Parathyroid adenoma (tissue), 2 donors: ENCODE results near the gene TPSD1.
"Not testable (repeated sequence)": the region's sequence is repeated elsewhere in the genome, so short reads cannot be mapped to it uniquely, and the experiment has no call there.

Experiments used
- H2AFZ ChIP-seq: fragments of 300-600 bp; sonication (generic); one replicate; pipeline ENCODE4 v1.7.0; 2017; ENCODE audit warnings: antibody characterized with exemption, mild to moderate bottlenecking
- H3K27ac ChIP-seq: fragments of 300-600 bp; sonication (generic); one replicate; pipeline ENCODE4 v1.7.0; 2017
- H3K27me3 ChIP-seq: fragments of 300-600 bp; sonication (generic); one replicate; pipeline ENCODE4 v1.7.0; 2017; ENCODE audit warnings: low read length; ENCODE audit not compliant: control insufficient read depth, insufficient read depth
- H3K36me3 ChIP-seq: fragments of 300-600 bp; sonication (generic); one replicate; pipeline ENCODE4 v1.7.0; 2017; ENCODE audit warnings: low read length; ENCODE audit not compliant: control insufficient read depth, insufficient read depth
- H3K4me1 ChIP-seq: fragments of 300-600 bp; sonication (generic); one replicate; pipeline ENCODE4 v1.7.0; 2017; ENCODE audit warnings: control low read depth
- H3K4me2 ChIP-seq: fragments of 300-600 bp; sonication (generic); one replicate; pipeline ENCODE4 v1.7.0; 2017; ENCODE audit warnings: low read length
- H3K4me3 ChIP-seq: fragments of 300-600 bp; sonication (generic); one replicate; pipeline ENCODE4 v1.7.0; 2017; ENCODE audit warnings: low read depth, low read length
- H3K79me2 ChIP-seq: fragments of 300-600 bp; sonication (generic); one replicate; pipeline ENCODE4 v1.7.0; 2017; ENCODE audit warnings: control low read depth
- H3K9ac ChIP-seq: fragments of 300-600 bp; sonication (generic); one replicate; pipeline ENCODE4 v1.7.0; 2017; ENCODE audit warnings: mild to moderate bottlenecking
- H3K9me3 ChIP-seq: fragments of 300-600 bp; sonication (generic); one replicate; pipeline ENCODE4 v1.7.0; 2017; ENCODE audit warnings: low read length; ENCODE audit not compliant: control insufficient read depth
- CTCF ChIP-seq: fragments of 300-600 bp; sonication (generic); IDR thresholded peaks from one replicate; pipeline ENCODE4 v1.7.0; 2017; ENCODE audit warnings: antibody characterized with exemption, mild to moderate bottlenecking
- donor health status: primary hyperparathyroidism.

The TPSD1 gene

DNA sequence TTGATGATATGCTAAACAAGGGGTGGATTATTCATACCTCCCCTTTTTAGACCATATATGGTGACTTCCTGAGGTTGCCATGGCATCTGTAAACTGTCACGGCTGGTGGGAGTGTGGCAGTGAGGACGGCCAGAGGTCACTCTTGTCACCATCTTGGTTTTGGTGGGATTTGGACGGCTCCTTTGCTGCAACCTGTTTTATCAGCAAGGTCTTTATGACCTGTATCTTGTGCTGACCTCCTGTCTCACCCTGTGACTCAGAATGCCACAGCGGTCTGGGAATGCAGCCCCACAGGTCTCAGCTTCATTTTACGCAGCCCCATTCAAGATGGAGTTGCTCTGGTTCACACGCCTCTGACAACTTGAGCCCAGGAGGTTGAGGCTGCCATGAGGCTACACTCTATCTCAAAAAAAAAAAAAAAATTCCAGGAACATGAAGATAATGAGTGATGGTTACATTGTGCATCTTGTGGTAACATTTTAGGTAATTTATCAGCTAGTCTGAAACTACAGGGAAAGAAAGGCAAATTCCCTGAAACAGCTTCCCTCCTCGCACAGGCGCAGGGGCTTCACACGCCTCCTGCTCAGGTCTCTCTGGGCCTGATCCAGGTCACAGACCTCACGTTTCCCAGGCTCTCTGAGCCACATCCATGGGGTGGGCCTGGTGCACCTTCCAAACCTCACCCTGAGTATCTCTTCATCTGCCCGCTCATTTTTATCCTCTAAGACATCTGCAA is 38.2 kb downstream of the TPSD1 start:
- Histone ChIP-seq H3K9ac (no peak overlapping the region), H3K27me3 (no peaks in the 10 kb centered on the region), H2AFZ (no peak overlapping the region), H3K4me2 (no peak overlapping the region), H3K9me3 (no peaks in the 10 kb centered on the region), H3K27ac (no peak overlapping the region), H3K36me3 (no peaks in the 10 kb centered on the region), H3K79me2 (no peaks in the 10 kb centered on the region), H3K4me1 (peaks cover 22% of the 10 kb centered on the region), H3K4me3 (no peak overlapping the region)
- TF ChIP-seq CTCF: no peak

- Histone ChIP-seq H3K4me3 (no peak overlapping the region), H3K27me3 (no peaks in the 10 kb centered on the region), H3K36me3 (no peaks in the 10 kb centered on the region), H3K4me1 (peaks cover 26% of the 10 kb centered on the region), H2AFZ (no peak overlapping the region), H3K9me3 (no peaks in the 10 kb centered on the region), H3K27ac (no peak overlapping the region), H3K4me2 (no peak overlapping the region), H3K9ac (no peak overlapping the region), H3K79me2 (no peaks in the 10 kb centered on the region)
- no peak for TF ChIP-seq CTCF
Measured at GRCh38 chr16:1295465-1295864, 39.6 kb downstream of the TPSD1 start.

DNA sequence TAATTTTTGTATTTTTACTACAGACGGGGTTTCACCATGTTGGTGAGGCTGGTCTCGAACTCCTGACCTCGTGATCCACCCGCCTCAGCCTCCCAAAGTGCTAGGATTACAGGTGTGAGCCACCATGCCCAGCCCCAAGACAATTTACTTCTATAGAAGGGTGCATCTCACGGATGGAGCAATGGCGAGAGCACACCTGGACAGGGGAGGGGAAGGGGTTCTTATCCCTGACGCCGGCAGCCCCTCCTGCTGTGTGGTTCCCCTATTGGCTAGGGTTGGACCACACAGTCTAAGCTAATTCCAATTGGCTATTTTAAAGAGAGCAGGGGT is 40.8 kb downstream of the TPSD1 start:
- Histone ChIP-seq H3K4me3 (peak overlapping the region; percentile 36), H3K27ac (peak overlapping the region; percentile 95), H2AFZ (peak overlapping the region; percentile 62), H3K4me2 (peak overlapping the region; percentile 50), H3K4me1 (peaks cover 26% of the 10 kb centered on the region)
- H3K27me3 ChIP-seq, H3K9ac ChIP-seq, H3K79me2 ChIP-seq, H3K36me3 ChIP-seq, H3K9me3 ChIP-seq: not testable (repeated sequence)

DNA sequence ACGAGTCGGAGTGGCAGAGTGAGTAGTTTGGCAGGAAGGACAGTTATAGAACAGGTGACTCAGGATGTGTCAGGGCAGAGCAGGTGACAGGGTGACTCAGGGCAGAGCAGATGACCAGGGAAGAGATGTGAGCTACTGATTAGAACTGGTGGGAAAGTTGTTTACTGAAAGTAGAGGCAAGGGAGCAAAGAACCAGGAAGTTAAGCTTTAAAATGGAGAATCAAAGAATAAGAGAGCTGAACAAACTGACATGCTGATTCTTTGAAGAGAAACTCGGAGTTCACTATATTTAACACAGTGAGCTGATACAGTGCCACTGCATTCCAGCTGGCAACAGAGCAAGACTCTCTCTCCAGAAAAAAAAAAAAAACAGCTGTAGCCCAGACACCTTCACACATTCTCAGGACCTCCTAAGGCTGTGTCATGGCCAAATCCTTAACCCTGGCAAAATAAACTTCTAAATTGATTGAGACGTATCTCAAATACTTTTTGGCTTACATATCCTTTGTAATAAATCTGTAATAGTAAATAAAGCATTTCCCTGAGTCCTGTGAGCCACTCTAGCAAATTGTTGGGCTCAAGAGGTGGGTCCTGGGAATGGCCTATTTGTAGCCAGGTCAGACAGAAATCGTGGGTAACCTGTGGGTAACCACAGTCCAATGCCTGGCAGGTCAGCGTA is 41.3 kb downstream of the TPSD1 start:
- Histone ChIP-seq H3K4me2 (peak overlapping the region; percentile 50), H3K27me3 (no peaks in the 10 kb centered on the region), H3K4me3 (peak overlapping the region; percentile 36), H3K4me1 (peaks cover 26% of the 10 kb centered on the region), H3K9me3 (no peaks in the 10 kb centered on the region), H2AFZ (peak overlapping the region; percentile 62), H3K79me2 (no peaks in the 10 kb centered on the region), H3K9ac (no peak overlapping the region), H3K36me3 (no peaks in the 10 kb centered on the region), H3K27ac (peak overlapping the region; percentile 95)
- no peak for TF ChIP-seq CTCF

DNA sequence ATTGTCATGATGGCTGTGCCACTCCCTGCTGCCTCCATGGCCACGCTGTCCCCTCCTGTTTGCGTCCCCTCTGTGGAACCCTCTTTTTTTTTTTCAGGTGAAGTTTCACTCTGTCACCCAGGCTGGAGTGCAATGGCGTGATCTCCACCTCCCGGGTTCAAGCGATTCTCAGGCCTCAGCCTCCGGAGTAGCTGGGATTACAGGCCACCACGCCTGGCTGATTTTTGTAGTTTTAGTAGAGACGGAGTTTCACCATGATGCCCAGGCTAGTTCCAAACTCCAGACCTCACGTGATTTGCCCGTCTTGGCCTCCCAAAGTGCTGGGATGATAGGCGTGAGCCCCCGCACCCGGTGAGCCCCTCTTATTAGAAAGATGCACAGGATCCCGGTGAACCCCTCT is 42.5 kb downstream of the TPSD1 start:
- Histone ChIP-seq H3K27me3 (no peaks in the 10 kb centered on the region), H2AFZ (no peak overlapping the region), H3K4me1 (peaks cover 26% of the 10 kb centered on the region), H3K4me2 (peak overlapping the region; percentile 75), H3K27ac (peak overlapping the region; percentile 95), H3K9ac (no peak overlapping the region), H3K9me3 (no peaks in the 10 kb centered on the region), H3K4me3 (peak overlapping the region; percentile 79), H3K36me3 (no peaks in the 10 kb centered on the region), H3K79me2 (no peaks in the 10 kb centered on the region)
- TF ChIP-seq CTCF: no peak
